K562 (cell line): ENCODE data around the gene YBX2. TPM values are rescaled to one million over a fixed set of nuclear protein-coding genes. Genes with fewer than 3 reads are reported as not detected.

Source experiments
- BCL6 ChIP-seq: fragments of 250-450 bp; sonication (Bioruptor Pico); IDR thresholded peaks from 2 replicates; pipeline ENCODE4 v1.4.0; 2020
- BCOR ChIP-seq: fragments of 450-650 bp; IDR thresholded peaks from 2 replicates; pipeline ENCODE4 v1.6.1; 2016
- CHD1 ChIP-seq: fragments of 200-600 bp; sonication (generic); IDR thresholded peaks from one replicate; pipeline ENCODE4 v1.6.1; 2012; ENCODE audit warnings: mild to moderate bottlenecking, moderate library complexity, low read length, inconsistent platforms
- CHD2 ChIP-seq: IDR thresholded peaks from 2 replicates; pipeline ENCODE4 v1.6.1; 2011; ENCODE audit warnings: low read depth, low read length
- ELF4 ChIP-seq: fragments of 450-650 bp; formaldehyde crosslinking; IDR thresholded peaks from 2 replicates; pipeline ENCODE4 v1.4.0; 2022; ENCODE audit warnings: missing genetic modification characterization
- FOXA3 ChIP-seq, 2 experiments: fragments of 450-650 bp in 1 of 2; sonication (generic) in 1 of 2; formaldehyde crosslinking; IDR thresholded peaks in 1 of 2; conservative IDR thresholded peaks in 1 of 2; 2 replicates each; pipeline versions ENCODE4 v1.4.0 to v1.8.0; 2020 to 2022; ENCODE audit warnings: mild to moderate bottlenecking in 2 of 2, missing genetic modification reagents in 1 of 2
- NCOA4 ChIP-seq: fragments of 450-650 bp; IDR thresholded peaks from 2 replicates; pipeline ENCODE4 v1.6.1; 2018; ENCODE audit warnings: mild to moderate bottlenecking; ENCODE audit not compliant: partially characterized antibody
- PRMT5 ChIP-seq: sonication (generic); formaldehyde crosslinking; IDR thresholded peaks from 2 replicates; pipeline ENCODE4 v1.5.0; 2020; ENCODE audit warnings: missing genetic modification reagents
- ZFPM2 ChIP-seq: fragments of 250-450 bp; sonication (Bioruptor Pico); IDR thresholded peaks from 2 replicates; pipeline ENCODE4 v1.5.1; 2022; ENCODE audit warnings: mild to moderate bottlenecking
- polyA plus RNA-seq, 8 experiments: library from polyadenylated mRNA; depleted of rRNA in 4 of 8; stranded (reverse) in 5 of 8; unstranded in 3 of 8; fragments of >200 nt; fragmentation: Nextera tagmentation in 2 of 8; fragmentation: Illumina TruSeq in 1 of 8; extraction: Ambion mirVana in 2 of 8; extraction: Trizol in 1 of 8; gene quantifications; 2 replicates each; pipeline versions ENCODE4 v1.2.1 to v1.2.3, GENCODE V29; 2011 to 2014; ENCODE audit warnings: inconsistent platforms in 1 of 8, missing spikeins in 1 of 8
- total RNA-seq, 7 experiments: library from RNA; depleted of rRNA in 6 of 7; stranded (reverse); fragments of >200 nt in 6 of 7; fragmentation: Illumina TruSeq in 2 of 7; extraction: Trizol in 2 of 7; gene quantifications; 2 replicates each; pipeline versions ENCODE4 v1.2.1 to v1.2.3, GENCODE V29; 2011 to 2021; ENCODE audit warnings: low replicate concordance in 1 of 7
- TF ChIP-seq, protein P1 (sequence below): fragments of 150-350 bp; IDR thresholded peaks from 2 replicates; pipeline ENCODE4 v1.6.1; 2014; ENCODE audit warnings: low read depth, mild to moderate bottlenecking, low read length, borderline replicate concordance
- TF ChIP-seq, protein P2 (sequence below), 2 experiments: fragments of 450-650 bp; formaldehyde crosslinking in 1 of 2; IDR thresholded peaks; 2 replicates each; pipeline versions ENCODE4 v1.4.0 to v1.6.1; 2014 to 2020; ENCODE audit warnings: mild to moderate bottlenecking in 2 of 2, borderline replicate concordance in 1 of 2, low read depth in 1 of 2
- TF ChIP-seq, protein P3 (sequence below), 2 experiments: IDR thresholded peaks in 1 of 2; conservative IDR thresholded peaks in 1 of 2; 2 replicates each; pipeline ENCODE4 v1.6.1; 2016; ENCODE audit warnings: low read depth in 2 of 2, mild to moderate bottlenecking in 1 of 2, missing compliant biosample characterization in 1 of 2, missing genetic modification characterization in 1 of 2, moderate library complexity in 1 of 2

Gene YBX2
- total and polyA plus RNA-seq, 9 of the 15 experiments (the other 6 are each of a cell fraction or from before 2014, with no cell fraction given) = 0.03 to 0.59 (median 0.27) TPM; not detected in 6

DNA sequence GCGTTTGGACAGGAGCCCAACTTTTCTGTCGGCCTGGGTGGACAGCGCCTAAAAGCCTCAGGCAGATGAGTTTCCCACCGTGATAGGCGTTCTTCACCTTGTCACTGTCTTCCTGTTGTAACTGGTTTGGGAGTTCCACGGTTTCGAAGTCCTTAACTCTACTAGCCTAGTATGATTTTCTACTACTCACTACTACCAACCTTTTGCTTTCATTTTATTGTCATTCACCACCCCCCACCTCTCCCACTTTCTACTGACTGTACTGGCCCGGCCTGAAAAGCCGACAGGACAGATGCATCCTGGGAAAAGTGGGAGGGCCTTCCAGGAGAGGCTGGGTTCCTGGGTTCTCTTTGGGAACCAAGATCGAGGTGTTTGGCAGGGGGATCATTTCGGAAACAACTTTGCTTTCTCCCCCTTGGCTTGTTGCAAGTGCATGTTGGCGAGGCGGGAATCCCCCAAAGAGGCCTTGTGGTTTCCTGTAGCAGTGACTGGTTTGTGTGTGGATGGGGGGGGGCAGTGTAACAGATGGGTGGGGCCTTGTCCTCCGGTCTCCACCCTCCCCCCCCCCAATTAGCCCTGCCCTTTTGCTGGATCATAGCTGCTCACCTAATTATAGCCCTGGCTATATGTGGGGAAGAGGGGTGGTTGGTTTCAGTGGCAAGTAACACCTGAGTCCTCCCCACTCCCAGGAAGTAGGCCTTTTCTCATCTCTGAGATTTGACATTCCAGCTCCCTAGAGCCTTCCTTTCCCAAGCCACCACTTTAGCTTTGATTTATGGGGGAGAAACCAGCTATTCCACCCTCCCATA, 14.4 kb upstream of the YBX2 start (continued):
- TF ChIP-seq, protein P1, sequence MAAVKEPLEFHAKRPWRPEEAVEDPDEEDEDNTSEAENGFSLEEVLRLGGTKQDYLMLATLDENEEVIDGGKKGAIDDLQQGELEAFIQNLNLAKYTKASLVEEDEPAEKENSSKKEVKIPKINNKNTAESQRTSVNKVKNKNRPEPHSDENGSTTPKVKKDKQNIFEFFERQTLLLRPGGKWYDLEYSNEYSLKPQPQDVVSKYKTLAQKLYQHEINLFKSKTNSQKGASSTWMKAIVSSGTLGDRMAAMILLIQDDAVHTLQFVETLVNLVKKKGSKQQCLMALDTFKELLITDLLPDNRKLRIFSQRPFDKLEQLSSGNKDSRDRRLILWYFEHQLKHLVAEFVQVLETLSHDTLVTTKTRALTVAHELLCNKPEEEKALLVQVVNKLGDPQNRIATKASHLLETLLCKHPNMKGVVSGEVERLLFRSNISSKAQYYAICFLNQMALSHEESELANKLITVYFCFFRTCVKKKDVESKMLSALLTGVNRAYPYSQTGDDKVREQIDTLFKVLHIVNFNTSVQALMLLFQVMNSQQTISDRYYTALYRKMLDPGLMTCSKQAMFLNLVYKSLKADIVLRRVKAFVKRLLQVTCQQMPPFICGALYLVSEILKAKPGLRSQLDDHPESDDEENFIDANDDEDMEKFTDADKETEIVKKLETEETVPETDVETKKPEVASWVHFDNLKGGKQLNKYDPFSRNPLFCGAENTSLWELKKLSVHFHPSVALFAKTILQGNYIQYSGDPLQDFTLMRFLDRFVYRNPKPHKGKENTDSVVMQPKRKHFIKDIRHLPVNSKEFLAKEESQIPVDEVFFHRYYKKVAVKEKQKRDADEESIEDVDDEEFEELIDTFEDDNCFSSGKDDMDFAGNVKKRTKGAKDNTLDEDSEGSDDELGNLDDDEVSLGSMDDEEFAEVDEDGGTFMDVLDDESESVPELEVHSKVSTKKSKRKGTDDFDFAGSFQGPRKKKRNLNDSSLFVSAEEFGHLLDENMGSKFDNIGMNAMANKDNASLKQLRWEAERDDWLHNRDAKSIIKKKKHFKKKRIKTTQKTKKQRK = no peak
- TF ChIP-seq NCOA4 (no peak), PRMT5 (CRISPR knock-in tag) (no peak), ELF4 (CRISPR knock-in tag) (no peak), CHD1 (peak; percentile 86), CHD2 (no peak), FOXA3 (CRISPR knock-in tag; conservative IDR thresholded peaks at IDR 0.05 in 1 of 2, IDR thresholded peaks at IDR 0.05 in 1 of 2) (no peak), BCOR (no peak), ZFPM2 (CRISPR knock-in tag) (no peak), BCL6 (CRISPR knock-in tag) (no peak)
- TF ChIP-seq, protein P2, sequence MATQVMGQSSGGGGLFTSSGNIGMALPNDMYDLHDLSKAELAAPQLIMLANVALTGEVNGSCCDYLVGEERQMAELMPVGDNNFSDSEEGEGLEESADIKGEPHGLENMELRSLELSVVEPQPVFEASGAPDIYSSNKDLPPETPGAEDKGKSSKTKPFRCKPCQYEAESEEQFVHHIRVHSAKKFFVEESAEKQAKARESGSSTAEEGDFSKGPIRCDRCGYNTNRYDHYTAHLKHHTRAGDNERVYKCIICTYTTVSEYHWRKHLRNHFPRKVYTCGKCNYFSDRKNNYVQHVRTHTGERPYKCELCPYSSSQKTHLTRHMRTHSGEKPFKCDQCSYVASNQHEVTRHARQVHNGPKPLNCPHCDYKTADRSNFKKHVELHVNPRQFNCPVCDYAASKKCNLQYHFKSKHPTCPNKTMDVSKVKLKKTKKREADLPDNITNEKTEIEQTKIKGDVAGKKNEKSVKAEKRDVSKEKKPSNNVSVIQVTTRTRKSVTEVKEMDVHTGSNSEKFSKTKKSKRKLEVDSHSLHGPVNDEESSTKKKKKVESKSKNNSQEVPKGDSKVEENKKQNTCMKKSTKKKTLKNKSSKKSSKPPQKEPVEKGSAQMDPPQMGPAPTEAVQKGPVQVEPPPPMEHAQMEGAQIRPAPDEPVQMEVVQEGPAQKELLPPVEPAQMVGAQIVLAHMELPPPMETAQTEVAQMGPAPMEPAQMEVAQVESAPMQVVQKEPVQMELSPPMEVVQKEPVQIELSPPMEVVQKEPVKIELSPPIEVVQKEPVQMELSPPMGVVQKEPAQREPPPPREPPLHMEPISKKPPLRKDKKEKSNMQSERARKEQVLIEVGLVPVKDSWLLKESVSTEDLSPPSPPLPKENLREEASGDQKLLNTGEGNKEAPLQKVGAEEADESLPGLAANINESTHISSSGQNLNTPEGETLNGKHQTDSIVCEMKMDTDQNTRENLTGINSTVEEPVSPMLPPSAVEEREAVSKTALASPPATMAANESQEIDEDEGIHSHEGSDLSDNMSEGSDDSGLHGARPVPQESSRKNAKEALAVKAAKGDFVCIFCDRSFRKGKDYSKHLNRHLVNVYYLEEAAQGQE (IDR thresholded peaks at IDR 0.05; ENCODE audit: borderline replicate concordance) = peak; percentile 37; the same call in 1 of the 2 replicates
- TF ChIP-seq, protein P2 (CRISPR knock-in tag; IDR thresholded peaks at IDR 0.05; ENCODE audit: low read depth) = no peak
- TF ChIP-seq, protein P3, sequence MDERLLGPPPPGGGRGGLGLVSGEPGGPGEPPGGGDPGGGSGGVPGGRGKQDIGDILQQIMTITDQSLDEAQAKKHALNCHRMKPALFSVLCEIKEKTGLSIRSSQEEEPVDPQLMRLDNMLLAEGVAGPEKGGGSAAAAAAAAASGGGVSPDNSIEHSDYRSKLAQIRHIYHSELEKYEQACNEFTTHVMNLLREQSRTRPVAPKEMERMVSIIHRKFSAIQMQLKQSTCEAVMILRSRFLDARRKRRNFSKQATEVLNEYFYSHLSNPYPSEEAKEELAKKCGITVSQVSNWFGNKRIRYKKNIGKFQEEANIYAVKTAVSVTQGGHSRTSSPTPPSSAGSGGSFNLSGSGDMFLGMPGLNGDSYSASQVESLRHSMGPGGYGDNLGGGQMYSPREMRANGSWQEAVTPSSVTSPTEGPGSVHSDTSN (CRISPR knock-in tag; IDR thresholded peaks at IDR 0.05; ENCODE audit: low read depth) = no peak
- TF ChIP-seq, protein P3 (tag; conservative IDR thresholded peaks at IDR 0.05; ENCODE audit: low read depth) = no peak
